Ishikawa (cell line): Measurements from ENCODE around the gene MLYCD.

Experiments
- CEBPB ChIP-seq: IDR thresholded peaks from 2 replicates; pipeline ENCODE4 v1.6.1; 2012
- CREB1 ChIP-seq: IDR thresholded peaks from 2 replicates; pipeline ENCODE4 v1.6.1; 2012; ENCODE audit warnings: low read depth
- EGR1 ChIP-seq: IDR thresholded peaks from 2 replicates; pipeline ENCODE4 v1.6.1; 2012
- EP300 ChIP-seq: IDR thresholded peaks from 2 replicates; pipeline ENCODE4 v1.6.1; 2012; ENCODE audit warnings: borderline replicate concordance
- FOXM1 ChIP-seq: IDR thresholded peaks from 2 replicates; pipeline ENCODE4 v1.6.1; 2012; ENCODE audit warnings: low read depth, borderline replicate concordance
- MAX ChIP-seq: IDR thresholded peaks from 2 replicates; pipeline ENCODE4 v1.6.1; 2012
- NFIC ChIP-seq: IDR thresholded peaks from 2 replicates; pipeline ENCODE4 v1.6.1; 2012
- RAD21 ChIP-seq: IDR thresholded peaks from 2 replicates; pipeline ENCODE4 v1.6.1; 2012; ENCODE audit warnings: low read depth
- TAF1 ChIP-seq: IDR thresholded peaks from 2 replicates; pipeline ENCODE4 v1.6.1; 2012; ENCODE audit warnings: low read depth, mild to moderate bottlenecking
- TCF12 ChIP-seq: IDR thresholded peaks from 2 replicates; pipeline ENCODE4 v1.6.1; 2012; ENCODE audit warnings: low read depth
- TEAD4 ChIP-seq: IDR thresholded peaks from 2 replicates; pipeline ENCODE4 v1.6.1; 2012
- USF1 ChIP-seq: IDR thresholded peaks from 2 replicates; pipeline ENCODE4 v1.6.1; 2012
- YY1 ChIP-seq: IDR thresholded peaks from 2 replicates; pipeline ENCODE4 v1.6.1; 2012; ENCODE audit warnings: low read depth
- ZBTB7A ChIP-seq: IDR thresholded peaks from 2 replicates; pipeline ENCODE4 v1.6.1; 2012; ENCODE audit warnings: low read depth
- TF ChIP-seq, protein P1 (sequence below): IDR thresholded peaks from 2 replicates; pipeline ENCODE4 v1.6.1; 2012; ENCODE audit warnings: low read depth, mild to moderate bottlenecking

Gene MLYCD

DNA sequence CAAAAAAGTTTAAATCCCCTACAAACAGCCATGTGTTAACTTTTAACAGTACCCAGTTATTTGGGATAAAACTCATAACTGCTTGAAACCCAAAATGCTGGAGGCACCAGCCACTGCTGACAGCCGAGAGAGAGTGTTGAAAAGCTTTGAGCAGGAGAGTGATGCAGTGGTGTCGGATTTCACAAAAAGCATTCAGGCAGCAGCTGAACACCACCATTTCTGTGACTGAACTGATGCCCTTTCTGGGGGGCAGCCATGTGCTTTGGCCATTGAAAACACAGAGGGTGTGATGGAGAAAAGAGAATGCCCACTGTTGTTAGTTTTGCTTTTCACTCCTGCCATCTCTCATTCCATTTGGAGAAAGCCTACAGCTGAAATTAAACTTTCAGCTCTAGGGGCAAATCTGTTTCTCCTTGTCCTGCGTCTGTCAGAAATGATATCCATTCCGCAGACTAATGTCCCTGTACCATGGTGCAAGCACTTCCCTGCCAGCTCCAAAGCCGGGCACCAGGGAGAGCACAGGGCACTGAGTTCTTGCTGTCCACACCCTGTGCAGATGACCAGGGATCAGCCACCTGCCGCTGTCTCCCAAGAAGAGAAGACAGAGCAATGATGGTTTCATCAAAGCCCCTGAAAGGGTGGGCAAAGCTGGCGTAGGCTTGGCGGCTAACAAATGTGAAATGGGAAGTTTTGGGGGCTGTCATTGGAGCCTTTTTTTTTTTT, 16.6 kb upstream of the MLYCD start:
- no peak for TF ChIP-seq MAX
- no peak for TF ChIP-seq TCF12
- TF ChIP-seq ZBTB7A: no peak
- TF ChIP-seq EGR1: no peak
- no peak for TF ChIP-seq TEAD4
- TF ChIP-seq YY1: no peak
- TF ChIP-seq CEBPB: no peak
- TF ChIP-seq TAF1: no peak
- no peak for TF ChIP-seq CREB1
- no peak for TF ChIP-seq RAD21
- no peak for TF ChIP-seq FOXM1
- no peak for TF ChIP-seq NFIC
- TF ChIP-seq, protein P1, sequence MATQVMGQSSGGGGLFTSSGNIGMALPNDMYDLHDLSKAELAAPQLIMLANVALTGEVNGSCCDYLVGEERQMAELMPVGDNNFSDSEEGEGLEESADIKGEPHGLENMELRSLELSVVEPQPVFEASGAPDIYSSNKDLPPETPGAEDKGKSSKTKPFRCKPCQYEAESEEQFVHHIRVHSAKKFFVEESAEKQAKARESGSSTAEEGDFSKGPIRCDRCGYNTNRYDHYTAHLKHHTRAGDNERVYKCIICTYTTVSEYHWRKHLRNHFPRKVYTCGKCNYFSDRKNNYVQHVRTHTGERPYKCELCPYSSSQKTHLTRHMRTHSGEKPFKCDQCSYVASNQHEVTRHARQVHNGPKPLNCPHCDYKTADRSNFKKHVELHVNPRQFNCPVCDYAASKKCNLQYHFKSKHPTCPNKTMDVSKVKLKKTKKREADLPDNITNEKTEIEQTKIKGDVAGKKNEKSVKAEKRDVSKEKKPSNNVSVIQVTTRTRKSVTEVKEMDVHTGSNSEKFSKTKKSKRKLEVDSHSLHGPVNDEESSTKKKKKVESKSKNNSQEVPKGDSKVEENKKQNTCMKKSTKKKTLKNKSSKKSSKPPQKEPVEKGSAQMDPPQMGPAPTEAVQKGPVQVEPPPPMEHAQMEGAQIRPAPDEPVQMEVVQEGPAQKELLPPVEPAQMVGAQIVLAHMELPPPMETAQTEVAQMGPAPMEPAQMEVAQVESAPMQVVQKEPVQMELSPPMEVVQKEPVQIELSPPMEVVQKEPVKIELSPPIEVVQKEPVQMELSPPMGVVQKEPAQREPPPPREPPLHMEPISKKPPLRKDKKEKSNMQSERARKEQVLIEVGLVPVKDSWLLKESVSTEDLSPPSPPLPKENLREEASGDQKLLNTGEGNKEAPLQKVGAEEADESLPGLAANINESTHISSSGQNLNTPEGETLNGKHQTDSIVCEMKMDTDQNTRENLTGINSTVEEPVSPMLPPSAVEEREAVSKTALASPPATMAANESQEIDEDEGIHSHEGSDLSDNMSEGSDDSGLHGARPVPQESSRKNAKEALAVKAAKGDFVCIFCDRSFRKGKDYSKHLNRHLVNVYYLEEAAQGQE: no peak
- TF ChIP-seq EP300: no peak
- no peak for TF ChIP-seq USF1

DNA sequence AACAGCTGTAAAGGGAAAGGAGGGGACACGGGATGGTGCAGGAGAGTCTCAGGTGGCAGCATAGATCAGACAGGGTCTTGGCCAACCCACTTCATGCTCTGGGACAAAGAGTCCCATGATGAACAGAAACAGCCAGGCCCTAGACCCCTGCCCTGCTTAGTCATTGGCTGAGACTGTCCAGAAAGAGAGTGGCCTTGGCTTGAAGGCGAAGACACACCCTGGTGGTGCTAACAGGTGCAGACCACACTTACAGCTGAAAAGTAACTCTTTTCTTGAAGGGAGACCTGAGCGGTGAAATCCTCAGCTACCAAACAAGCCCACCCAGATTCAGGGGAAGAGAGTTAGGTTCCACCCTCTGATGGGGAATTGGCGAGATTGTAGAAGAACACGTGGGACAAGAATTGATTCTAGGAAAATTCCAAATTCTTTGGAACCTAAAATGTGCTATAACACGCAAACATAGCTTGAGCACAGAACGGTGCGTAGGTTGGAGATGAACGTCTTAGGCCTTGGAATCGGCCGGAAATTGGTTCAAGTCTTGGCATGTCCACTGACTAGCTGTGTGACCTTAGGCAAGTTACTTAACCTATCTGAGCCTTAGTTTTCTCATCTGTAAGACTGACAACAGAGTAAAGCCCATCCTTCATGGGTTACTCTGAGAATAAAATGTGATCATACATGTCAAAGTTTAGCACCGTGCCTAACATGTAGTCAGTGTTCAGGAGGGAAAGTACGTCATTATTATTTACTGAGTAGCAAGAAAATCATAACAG, 12.5 kb upstream of the MLYCD start:
- TF ChIP-seq, protein P1: no peak
- TF ChIP-seq YY1: no peak
- TF ChIP-seq FOXM1: no peak
- TF ChIP-seq NFIC: no peak
- no peak for TF ChIP-seq MAX
- no peak for TF ChIP-seq TAF1
- no peak for TF ChIP-seq CREB1
- TF ChIP-seq RAD21: no peak
- no peak for TF ChIP-seq TEAD4
- TF ChIP-seq USF1: no peak
- no peak for TF ChIP-seq CEBPB
- TF ChIP-seq ZBTB7A: no peak
- no peak for TF ChIP-seq EGR1
- no peak for TF ChIP-seq TCF12
- no peak for TF ChIP-seq EP300

- peak; percentile 22; the same call in 1 of the 2 replicates for TF ChIP-seq RAD21
- no peak for TF ChIP-seq CEBPB
Measured at GRCh38 chr16:83887080-83887479, 11.8 kb upstream of the MLYCD start.

DNA sequence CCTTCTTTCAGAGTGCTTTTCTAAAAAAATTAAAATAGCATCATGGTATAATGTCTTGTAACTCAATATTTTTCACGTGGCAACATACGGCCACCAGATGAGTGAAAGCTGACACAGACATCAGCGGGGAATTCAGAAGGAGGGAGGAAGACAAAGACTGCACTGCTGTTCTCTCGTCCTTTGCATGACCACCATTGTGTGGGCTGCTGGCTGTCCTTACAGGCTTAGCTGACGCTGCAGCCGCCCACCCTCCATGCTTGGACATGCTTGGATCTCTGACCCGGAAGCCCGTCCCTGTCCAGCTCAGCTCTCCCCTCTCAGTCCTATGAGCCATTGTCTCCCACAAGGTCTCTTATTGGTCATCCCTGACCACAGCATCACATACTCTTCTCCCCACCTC, 11.4 kb upstream of the MLYCD start:
- no peak for TF ChIP-seq TAF1
- TF ChIP-seq CEBPB: no peak
- TF ChIP-seq CREB1: no peak
- no peak for TF ChIP-seq ZBTB7A
- TF ChIP-seq TCF12: no peak
- TF ChIP-seq EGR1: no peak
- TF ChIP-seq FOXM1: no peak
- no peak for TF ChIP-seq NFIC
- TF ChIP-seq, protein P1: no peak
- TF ChIP-seq YY1: no peak
- TF ChIP-seq MAX: no peak
- TF ChIP-seq USF1: no peak
- no peak for TF ChIP-seq RAD21
- no peak for TF ChIP-seq EP300
- no peak for TF ChIP-seq TEAD4
